NT2/D1 (cell line): Measurements from ENCODE around the gene STAB1.

Experiments
- DNase-seq: peaks from one replicate; pipeline ENCODE4 v3.0.0-alpha.2; 2011; ENCODE audit warnings: low read depth, low spot score
- H3K27me3 ChIP-seq: 2 replicates; pipeline ENCODE4 v1.6.0; 2011; ENCODE audit warnings: mild to moderate bottlenecking; ENCODE audit not compliant: insufficient read length, insufficient read depth
- H3K36me3 ChIP-seq: 2 replicates; pipeline ENCODE4 v1.6.1; 2011; ENCODE audit warnings: mild to moderate bottlenecking, low read length, mixed read lengths; ENCODE audit not compliant: insufficient read depth, insufficient read length
- H3K4me1 ChIP-seq: 2 replicates; pipeline ENCODE4 v1.5.1; 2011; ENCODE audit not compliant: insufficient read depth, insufficient read length
- H3K4me3 ChIP-seq: 2 replicates; pipeline ENCODE4 v1.5.1; 2011; ENCODE audit warnings: low read depth; ENCODE audit not compliant: insufficient read length
- H3K9ac ChIP-seq: 2 replicates; pipeline ENCODE4 v1.6.0; 2011; ENCODE audit warnings: low read depth; ENCODE audit not compliant: insufficient read length
- H3K9me3 ChIP-seq: 2 replicates; pipeline ENCODE4 v1.5.1; 2011; ENCODE audit warnings: mild to moderate bottlenecking, low read length; ENCODE audit not compliant: insufficient read depth
- SUZ12 ChIP-seq: IDR thresholded peaks from 2 replicates; pipeline ENCODE4 v1.6.1; 2011; ENCODE audit not compliant: insufficient read length, insufficient read depth; ENCODE audit errors: extremely low read depth
- YY1 ChIP-seq: IDR thresholded peaks from 2 replicates; pipeline ENCODE4 v1.6.1; 2011; ENCODE audit not compliant: insufficient read length, insufficient read depth
- ZNF274 ChIP-seq: IDR thresholded peaks from 2 replicates; pipeline ENCODE4 v1.6.1; 2011; ENCODE audit warnings: mild to moderate bottlenecking, low read depth, low read length

Gene STAB1

GRCh38 chr3:52520716-52521487, 25.8 kb downstream of the STAB1 start:
- Histone ChIP-seq H3K9me3 (no peaks in the 10 kb centered on the region), H3K9ac (no peak overlapping the region), H3K4me3 (no peak overlapping the region), H3K4me1 (peaks cover 6% of the 10 kb centered on the region), H3K27me3 (no peaks in the 10 kb centered on the region), H3K36me3 (peaks cover 47% of the 10 kb centered on the region)
- TF ChIP-seq YY1 (no peak), ZNF274 (no peak), SUZ12 (no peak)
- DNase-seq, result no peak

- DNase-seq, result no peak
- H3K4me1 ChIP-seq, result peaks cover 6% of the 10 kb centered on the region
Measured at GRCh38 chr3:52521488-52521824, 26.3 kb downstream of the STAB1 start.

GRCh38 chr3:52521881-52522650, 26.9 kb downstream of the STAB1 start:
- no peak overlapping the region for H3K9ac ChIP-seq
- H3K4me1 ChIP-seq, result peaks cover 7% of the 10 kb centered on the region
- H3K27me3 ChIP-seq, result no peaks in the 10 kb centered on the region
- no peak for DNase-seq
- no peak for TF ChIP-seq YY1
- TF ChIP-seq ZNF274, result no peak
- no peak for TF ChIP-seq SUZ12
- H3K9me3 ChIP-seq, result no peaks in the 10 kb centered on the region
- H3K36me3 ChIP-seq, result peaks cover 58% of the 10 kb centered on the region
- no peak overlapping the region for H3K4me3 ChIP-seq

More at GRCh38 chr3:52521488-52521824, 26.3 kb downstream of the STAB1 start:
- Histone ChIP-seq H3K9ac (no peak overlapping the region), H3K27me3 (no peaks in the 10 kb centered on the region), H3K4me3 (no peak overlapping the region), H3K36me3 (peaks cover 52% of the 10 kb centered on the region), H3K9me3 (no peaks in the 10 kb centered on the region)
- TF ChIP-seq YY1 (no peak), ZNF274 (no peak), SUZ12 (no peak)

GRCh38 chr3:52522651-52523251, 27.6 kb downstream of the STAB1 start:
- Histone ChIP-seq H3K36me3 (peaks cover 65% of the 10 kb centered on the region), H3K27me3 (no peaks in the 10 kb centered on the region), H3K9me3 (no peaks in the 10 kb centered on the region), H3K9ac (no peak overlapping the region), H3K4me1 (peaks cover 14% of the 10 kb centered on the region), H3K4me3 (no peak overlapping the region)
- TF ChIP-seq SUZ12, result no peak
- no peak for TF ChIP-seq ZNF274
- TF ChIP-seq YY1, result no peak
- DNase-seq, result no peak

- no peak for TF ChIP-seq ZNF274
- TF ChIP-seq YY1, result no peak
- TF ChIP-seq SUZ12, result no peak
- Histone ChIP-seq H3K4me3 (no peak overlapping the region), H3K4me1 (peaks cover 13% of the 10 kb centered on the region), H3K27me3 (no peaks in the 10 kb centered on the region), H3K36me3 (peaks cover 74% of the 10 kb centered on the region), H3K9me3 (no peaks in the 10 kb centered on the region), H3K9ac (no peak overlapping the region)
- DNase-seq, result no peak
Measured at GRCh38 chr3:52523386-52524257, 28.5 kb downstream of the STAB1 start.

- no peak overlapping the region for H3K9ac ChIP-seq
- TF ChIP-seq ZNF274 (no peak), YY1 (no peak), SUZ12 (no peak)
- no peak for DNase-seq
- no peaks in the 10 kb centered on the region for H3K27me3 ChIP-seq
- peaks cover 14% of the 10 kb centered on the region for H3K4me1 ChIP-seq
- H3K9me3 ChIP-seq, result no peaks in the 10 kb centered on the region
- peaks cover 80% of the 10 kb centered on the region for H3K36me3 ChIP-seq
- no peak overlapping the region for H3K4me3 ChIP-seq
Measured at GRCh38 chr3:52524258-52524751, 29.2 kb downstream of the STAB1 start.
